ENCODE data around the gene UFC1.

GRCh38 chr1:161185282-161185682 is 31.5 kb downstream of the UFC1 start:
- TF ChIP-seq KLF13 (CRISPR knock-in tag; IDR thresholded peaks at IDR 0.05) (no peak), ZBTB25 (CRISPR knock-in tag; IDR thresholded peaks at IDR 0.05) (no peak), CTCF (CRISPR knock-in tag; IDR thresholded peaks at IDR 0.05) (no peak), HDAC1 (CRISPR knock-in tag; IDR thresholded peaks at IDR 0.05) (no peak), HHEX (CRISPR knock-in tag; IDR thresholded peaks at IDR 0.05) (no peak), TBL1XR1 (IDR thresholded peaks at IDR 0.05; ENCODE audit: borderline replicate concordance, low read length, partially characterized antibody) (no peak), ZBTB33 (CRISPR knock-in tag; IDR thresholded peaks at IDR 0.05) (no peak), ZNF383 (CRISPR knock-in tag; IDR thresholded peaks at IDR 0.05; ENCODE audit: borderline replicate concordance) (no peak), GPN1 (CRISPR knock-in tag; IDR thresholded peaks at IDR 0.05; ENCODE audit: borderline replicate concordance) (no peak), ZNF382 (CRISPR knock-in tag; IDR thresholded peaks at IDR 0.05; ENCODE audit: borderline replicate concordance) (no peak), CEBPZ (IDR thresholded peaks at IDR 0.05; ENCODE audit: low read length) (no peak), POLR2AphosphoS5 (IDR thresholded peaks at IDR 0.05; ENCODE audit: low read depth, low read length) (no peak), SMARCC2 (IDR thresholded peaks at IDR 0.05) (no peak)

Data from HepG2 (cell line).